Erythroblast (primary cell): ENCODE results near the gene HEATR1.

Experiments used
- GATA1 ChIP-seq: IDR thresholded peaks from 2 replicates; pipeline ENCODE4 v1.6.1; 2011; ENCODE audit warnings: low read depth, mild to moderate bottlenecking, control low read depth, low read length, moderate library complexity
- POLR2A ChIP-seq: IDR thresholded peaks from 2 replicates; pipeline ENCODE4 v1.6.1; 2011; ENCODE audit warnings: mild to moderate bottlenecking, low read length

- TF ChIP-seq POLR2A (no peak), GATA1 (no peak)
These were observed 50.9 kb downstream of the HEATR1 start for GRCh38 chr1:236553370-236553769.
